ENCODE results near the gene CD300LB. TPM values are rescaled to one million over a fixed set of nuclear protein-coding genes. Genes with fewer than 3 reads are reported as not detected.
A peak's percentile ranks its signal among the peaks of the same experiment; 100 is the strongest.

The CD300LB gene
- not detected for total RNA-seq
- not detected for polyA plus RNA-seq (2013, experiment 1 of 2)
- not detected for polyA plus RNA-seq (2013, experiment 2 of 2)
- long read RNA-seq, experiment 1, result 0 reads
- long read RNA-seq, experiment 2, result 0 reads
- long read RNA-seq, experiment 3, result 0 reads
- long read RNA-seq, experiment 4, result 0 reads

DNA sequence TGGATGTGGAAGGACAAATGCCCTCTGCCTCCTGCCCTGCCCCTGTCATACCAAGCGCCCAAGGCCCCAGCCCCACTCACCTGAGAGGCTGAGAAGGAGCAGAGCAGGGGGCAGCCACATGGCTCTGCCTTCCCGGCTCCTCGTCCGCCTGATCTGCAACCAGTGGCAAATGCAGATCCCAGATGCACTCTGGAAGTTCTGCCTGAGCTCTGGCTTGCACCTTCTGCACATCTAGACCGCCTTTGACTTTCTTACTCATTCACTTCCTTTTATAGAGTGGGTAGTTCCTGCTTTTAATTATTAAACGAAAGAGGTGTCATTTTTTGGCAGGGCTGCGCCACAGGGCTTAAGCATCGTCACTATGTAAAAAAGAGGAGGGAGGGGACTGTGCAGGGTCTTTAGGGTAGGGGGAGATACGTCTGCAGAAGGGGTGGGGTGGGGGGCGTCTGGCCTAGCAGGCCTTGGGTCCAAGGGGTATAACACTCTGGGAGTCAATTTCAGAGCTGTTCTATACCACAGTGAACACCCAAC lies at the start of gene CD300LB:
TSS of gene CD300LB (minus strand) at position 245 of the 531 bp plus-strand sequence. CDS start at position 120, 125 bp downstream.
- Histone ChIP-seq H3K9me3 (ENCODE audit: control insufficient read depth, low read length) (no peaks in the 10 kb centered on the region), H3K4me1 (ENCODE audit: control insufficient read depth, insufficient read depth, low read length) (no peaks in the 10 kb centered on the region), H3K27me3 (ENCODE audit: control insufficient read depth, insufficient read depth, low read length, poor library complexity, severe bottlenecking) (no peaks in the 10 kb centered on the region), H3K9ac (ENCODE audit: extremely low read depth, low read length, poor library complexity, severe bottlenecking) (no peak within 1 kb of the TSS), H3K36me3 (ENCODE audit: control insufficient read depth, insufficient read depth, low read length) (no peaks in the 10 kb centered on the region), H3K4me3 (ENCODE audit: low read length) (no peak within 1 kb of the TSS), H3K27ac (ENCODE audit: low read depth, low read length) (no peak within 1 kb of the TSS)
- Mint-ChIP-seq H3K36me3 (ENCODE audit: low read depth) (no peaks in the 10 kb centered on the region), H3K27me3 (ENCODE audit: insufficient read depth) (peaks cover 19% of the 10 kb centered on the region), H3K4me3 (no peak within 1 kb of the TSS), H3K9me3 (peaks cover 4% of the 10 kb centered on the region), H3K27ac (no peak within 1 kb of the TSS), H3K4me1 (no peaks in the 10 kb centered on the region)
- peak; percentile 41 for DNase-seq
- WGBS, 2 experiments (ENCODE audit: insufficient coverage in 1 of 2, insufficient read length in 1 of 2), result 83 to 89% methylated on average over 1 to 10 of the region's 10 CpGs
- TF ChIP-seq, protein P1, sequence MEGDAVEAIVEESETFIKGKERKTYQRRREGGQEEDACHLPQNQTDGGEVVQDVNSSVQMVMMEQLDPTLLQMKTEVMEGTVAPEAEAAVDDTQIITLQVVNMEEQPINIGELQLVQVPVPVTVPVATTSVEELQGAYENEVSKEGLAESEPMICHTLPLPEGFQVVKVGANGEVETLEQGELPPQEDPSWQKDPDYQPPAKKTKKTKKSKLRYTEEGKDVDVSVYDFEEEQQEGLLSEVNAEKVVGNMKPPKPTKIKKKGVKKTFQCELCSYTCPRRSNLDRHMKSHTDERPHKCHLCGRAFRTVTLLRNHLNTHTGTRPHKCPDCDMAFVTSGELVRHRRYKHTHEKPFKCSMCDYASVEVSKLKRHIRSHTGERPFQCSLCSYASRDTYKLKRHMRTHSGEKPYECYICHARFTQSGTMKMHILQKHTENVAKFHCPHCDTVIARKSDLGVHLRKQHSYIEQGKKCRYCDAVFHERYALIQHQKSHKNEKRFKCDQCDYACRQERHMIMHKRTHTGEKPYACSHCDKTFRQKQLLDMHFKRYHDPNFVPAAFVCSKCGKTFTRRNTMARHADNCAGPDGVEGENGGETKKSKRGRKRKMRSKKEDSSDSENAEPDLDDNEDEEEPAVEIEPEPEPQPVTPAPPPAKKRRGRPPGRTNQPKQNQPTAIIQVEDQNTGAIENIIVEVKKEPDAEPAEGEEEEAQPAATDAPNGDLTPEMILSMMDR (conservative IDR thresholded peaks at IDR 0.05), result no peak

DNA sequence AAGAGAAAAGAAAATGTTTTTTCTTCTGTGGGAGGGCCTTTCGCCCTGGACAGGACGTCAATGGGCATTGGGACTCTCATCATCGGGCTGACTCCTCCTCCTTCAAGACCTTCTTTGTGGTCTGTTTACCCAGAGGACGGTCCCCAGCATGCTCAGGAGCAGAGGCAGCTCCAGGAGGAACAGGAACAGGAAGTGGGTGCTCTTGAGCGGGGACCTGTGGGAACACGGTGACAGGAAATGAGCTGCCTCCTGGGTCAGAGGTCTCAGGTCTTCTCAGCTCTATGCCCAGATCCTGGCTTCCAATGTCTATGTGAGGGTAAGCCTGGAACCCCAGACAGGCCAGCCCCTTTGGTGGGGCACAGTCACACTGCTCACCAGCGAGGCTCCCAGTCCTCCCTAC lies 48.6 kb upstream of the CD300LB start:
- no peak overlapping the region for H3K9ac ChIP-seq (ENCODE audit: extremely low read depth, low read length, poor library complexity, severe bottlenecking)
- Mint-ChIP-seq H3K36me3 (ENCODE audit: low read depth) (no peaks in the 10 kb centered on the region), H3K27me3 (ENCODE audit: insufficient read depth) (peaks cover 22% of the 10 kb centered on the region), H3K9me3 (no peaks in the 10 kb centered on the region), H3K4me1 (no peaks in the 10 kb centered on the region), H3K27ac (no peak overlapping the region), H3K4me3 (no peak overlapping the region)
- no peak for DNase-seq
- H3K27me3 ChIP-seq (ENCODE audit: control insufficient read depth, insufficient read depth, low read length, poor library complexity, severe bottlenecking), result peaks cover 18% of the 10 kb centered on the region
- no peaks in the 10 kb centered on the region for H3K36me3 ChIP-seq (ENCODE audit: control insufficient read depth, insufficient read depth, low read length)
- no peak overlapping the region for H3K4me3 ChIP-seq (ENCODE audit: low read length)
- WGBS, 2 experiments (ENCODE audit: insufficient coverage in 1 of 2, insufficient read length in 1 of 2), result 92 to 96% methylated on average over 4 to 7 of the region's 7 CpGs
- no peaks in the 10 kb centered on the region for H3K4me1 ChIP-seq (ENCODE audit: control insufficient read depth, insufficient read depth, low read length)
- TF ChIP-seq, protein P1 (conservative IDR thresholded peaks at IDR 0.05), result no peak
- no peak overlapping the region for H3K27ac ChIP-seq (ENCODE audit: low read depth, low read length)
- H3K9me3 ChIP-seq (ENCODE audit: control insufficient read depth, low read length), result no peaks in the 10 kb centered on the region

DNA sequence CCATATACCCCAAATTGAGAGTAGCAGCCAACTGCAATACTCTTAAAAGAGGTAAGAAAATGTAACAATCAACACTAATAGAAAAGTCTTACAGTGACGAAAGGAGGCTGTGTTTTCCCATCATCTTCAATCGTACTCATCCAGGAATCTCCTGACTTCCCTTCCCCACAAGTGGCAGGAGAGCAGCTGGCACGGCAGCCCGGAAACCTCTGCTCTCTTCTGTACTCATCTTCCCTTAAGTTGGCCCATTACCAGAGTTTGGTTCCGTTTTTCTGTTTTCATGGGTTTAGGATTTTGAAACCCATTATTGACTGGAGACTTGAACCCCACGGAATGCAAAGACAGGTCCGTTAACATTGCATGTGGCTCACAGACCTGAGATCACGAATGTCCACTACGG lies 47.7 kb upstream of the CD300LB start:
- no peaks in the 10 kb centered on the region for H3K36me3 Mint-ChIP-seq (ENCODE audit: low read depth)

More for the DNA sequence above, 47.7 kb upstream of the CD300LB start:
- Mint-ChIP-seq H3K27ac (no peak overlapping the region), H3K9me3 (no peaks in the 10 kb centered on the region), H3K4me1 (no peaks in the 10 kb centered on the region), H3K27me3 (ENCODE audit: insufficient read depth) (peaks cover 31% of the 10 kb centered on the region), H3K4me3 (no peak overlapping the region)
- H3K9ac ChIP-seq (ENCODE audit: extremely low read depth, low read length, poor library complexity, severe bottlenecking), result no peak overlapping the region
- TF ChIP-seq, protein P1 (conservative IDR thresholded peaks at IDR 0.05), result no peak
- WGBS, 2 experiments (ENCODE audit: insufficient coverage in 1 of 2, insufficient read length in 1 of 2), result 85 to 90% methylated on average over 3 to 9 of the region's 9 CpGs
- no peak overlapping the region for H3K4me3 ChIP-seq (ENCODE audit: low read length)
- peaks cover 27% of the 10 kb centered on the region for H3K27me3 ChIP-seq (ENCODE audit: control insufficient read depth, insufficient read depth, low read length, poor library complexity, severe bottlenecking)
- no peaks in the 10 kb centered on the region for H3K9me3 ChIP-seq (ENCODE audit: control insufficient read depth, low read length)
- no peaks in the 10 kb centered on the region for H3K4me1 ChIP-seq (ENCODE audit: control insufficient read depth, insufficient read depth, low read length)
- H3K27ac ChIP-seq (ENCODE audit: low read depth, low read length), result no peak overlapping the region
- no peak for DNase-seq
- no peaks in the 10 kb centered on the region for H3K36me3 ChIP-seq (ENCODE audit: control insufficient read depth, insufficient read depth, low read length)

Measured in endodermal cell (in vitro differentiated cells).